Natural killer cell (primary cell): ENCODE data around the gene SSTR3. TPM values are rescaled to one million over a fixed set of nuclear protein-coding genes. Genes with fewer than 3 reads are reported as not detected.
"Not testable (repeated sequence)": the region's sequence is repeated elsewhere in the genome, so short reads cannot be mapped to it uniquely, and the experiment has no call there.

Source experiments
- ATAC-seq, 3 donors: fragments of 150-1000 bp in 2 of 3; fragments of 200-7000 bp in 1 of 3; cut with Tn5 transposase; 1 replicate in 1 of 3; 2 replicates in 2 of 3; pipeline ENCODE4 v1.10.0; 2021; ENCODE audit warnings: mild to moderate bottlenecking in 2 of 3, moderate library complexity in 2 of 3
- DNase-seq, 2 donors: peaks; one replicate each; pipeline versions ENCODE4 v3.0.0 to v3.0.0-alpha.2; 2013 to 2021; ENCODE audit warnings: mixed read lengths in 1 of 2
- H3K27ac ChIP-seq: one replicate; pipeline ENCODE4 v1.5.1; 2013; ENCODE audit warnings: mild to moderate bottlenecking, low read length
- H3K27me3 ChIP-seq: one replicate; pipeline ENCODE4 v1.6.1; 2013; ENCODE audit warnings: low read length; ENCODE audit not compliant: control insufficient read depth, insufficient read depth
- H3K36me3 ChIP-seq: one replicate; pipeline ENCODE4 v1.6.1; 2013; ENCODE audit warnings: low read length; ENCODE audit not compliant: control insufficient read depth, insufficient read depth
- H3K4me1 ChIP-seq: one replicate; pipeline ENCODE4 v1.6.1; 2013; ENCODE audit warnings: low read length; ENCODE audit not compliant: control insufficient read depth, insufficient read depth
- H3K4me3 ChIP-seq: one replicate; pipeline ENCODE4 v1.5.1; 2013; ENCODE audit warnings: low read length
- H3K9me3 ChIP-seq: one replicate; pipeline ENCODE4 v1.6.1; 2013; ENCODE audit warnings: low read length; ENCODE audit not compliant: control insufficient read depth, insufficient read depth
- H3K27ac Mint-ChIP-seq, 2 donors: one replicate each; pipeline ENCODE4 v1.8.0; 2022; ENCODE audit warnings: mild to moderate bottlenecking in 2 of 2, mixed read lengths in 2 of 2, moderate library complexity in 1 of 2
- H3K27me3 Mint-ChIP-seq, 2 donors: one replicate each; pipeline ENCODE4 v1.8.0; 2022; ENCODE audit warnings: low read depth in 2 of 2, mixed read lengths in 2 of 2
- H3K36me3 Mint-ChIP-seq: one replicate; pipeline ENCODE4 v1.8.0; 2022; ENCODE audit warnings: mixed read lengths
- H3K4me1 Mint-ChIP-seq, 2 donors: one replicate each; pipeline ENCODE4 v1.8.0; 2022; ENCODE audit warnings: mixed read lengths in 2 of 2
- H3K4me3 Mint-ChIP-seq: one replicate; pipeline ENCODE4 v1.8.0; 2022; ENCODE audit warnings: mild to moderate bottlenecking, moderate library complexity, mixed read lengths
- H3K9me3 Mint-ChIP-seq, 2 donors: one replicate each; pipeline ENCODE4 v1.8.0; 2022; ENCODE audit warnings: mixed read lengths in 2 of 2
- WGBS: methylation state at CpG from one replicate; pipeline ENCODE4 v1.1.7; 2013; ENCODE audit warnings: missing lambda C conversion rate; ENCODE audit not compliant: insufficient coverage; 5-methylcytosine and 5-hydroxymethylcytosine counted together
- intact Hi-C: fragments of 100-400 bp; cut with micrococcal nuclease; formaldehyde crosslinking; loops from one replicate; pipeline ENCODE4 v1.14.2; 2022
- total RNA-seq, 4 donors: library from RNA; stranded (reverse); fragments of 120-200 nt in 1 of 4; gene quantifications; one replicate each; pipeline versions ENCODE4 v1.2.3 to v1.2.4, GENCODE V29; 2013 to 2022
- TF ChIP-seq, protein P1 (sequence below): fragments of 200-600 bp; IDR thresholded peaks from one replicate; pipeline ENCODE4 v1.8.0; 2022; ENCODE audit warnings: antibody characterized with exemption

SSTR3 gene
- total RNA-seq, 3 donors from 2014 or later (not counting 1 experiment from before 2014, with no cell fraction given) = 0.20 to 0.64 (median 0.23) TPM

DNA sequence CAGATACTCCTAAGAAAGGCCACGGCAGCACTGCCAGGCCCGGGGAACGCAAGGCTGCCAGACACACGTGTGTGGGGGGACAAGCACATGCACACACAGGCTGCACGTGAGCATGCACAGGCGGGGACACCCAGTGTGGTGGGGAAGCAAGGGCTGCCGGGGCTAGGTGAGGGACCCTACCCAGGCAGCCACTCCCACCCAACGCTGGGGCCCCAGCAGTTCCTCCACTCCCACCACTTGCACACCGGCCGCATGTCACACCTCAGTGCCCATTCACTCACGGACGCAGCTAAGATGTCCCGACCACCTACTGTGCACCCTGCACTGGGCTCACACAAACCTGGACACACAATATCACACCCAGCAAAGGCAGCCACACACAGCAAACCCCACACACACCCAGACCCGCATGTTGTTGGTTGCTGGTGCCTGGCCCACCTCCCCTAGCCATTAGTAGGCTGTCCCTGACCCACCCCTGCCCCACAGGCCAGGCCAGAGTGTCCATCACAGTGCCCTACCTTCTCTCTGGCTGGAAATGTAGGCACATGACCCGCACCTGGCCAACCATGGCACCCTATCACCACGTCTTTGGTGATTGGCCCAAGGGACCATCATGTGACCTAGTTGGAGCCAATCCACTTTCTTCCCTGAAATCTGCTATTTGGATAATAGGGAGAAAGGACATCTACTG lies 8.8 kb downstream of the SSTR3 start:
- H3K27me3 ChIP-seq = no peaks in the 10 kb centered on the region
- intact Hi-C loops = no loop called here
- Mint-ChIP-seq H3K4me1 (peaks cover 7 to 16% of the 10 kb centered on the region in 2 donors), H3K27ac (no peak overlapping the region), H3K27me3 (no peaks in the 10 kb centered on the region), H3K4me3 (no peak overlapping the region), H3K9me3 (no peaks in the 10 kb centered on the region), H3K36me3 (no peaks in the 10 kb centered on the region)
- no peak overlapping the region for H3K27ac ChIP-seq
- H3K9me3 ChIP-seq = no peaks in the 10 kb centered on the region
- TF ChIP-seq, protein P1, sequence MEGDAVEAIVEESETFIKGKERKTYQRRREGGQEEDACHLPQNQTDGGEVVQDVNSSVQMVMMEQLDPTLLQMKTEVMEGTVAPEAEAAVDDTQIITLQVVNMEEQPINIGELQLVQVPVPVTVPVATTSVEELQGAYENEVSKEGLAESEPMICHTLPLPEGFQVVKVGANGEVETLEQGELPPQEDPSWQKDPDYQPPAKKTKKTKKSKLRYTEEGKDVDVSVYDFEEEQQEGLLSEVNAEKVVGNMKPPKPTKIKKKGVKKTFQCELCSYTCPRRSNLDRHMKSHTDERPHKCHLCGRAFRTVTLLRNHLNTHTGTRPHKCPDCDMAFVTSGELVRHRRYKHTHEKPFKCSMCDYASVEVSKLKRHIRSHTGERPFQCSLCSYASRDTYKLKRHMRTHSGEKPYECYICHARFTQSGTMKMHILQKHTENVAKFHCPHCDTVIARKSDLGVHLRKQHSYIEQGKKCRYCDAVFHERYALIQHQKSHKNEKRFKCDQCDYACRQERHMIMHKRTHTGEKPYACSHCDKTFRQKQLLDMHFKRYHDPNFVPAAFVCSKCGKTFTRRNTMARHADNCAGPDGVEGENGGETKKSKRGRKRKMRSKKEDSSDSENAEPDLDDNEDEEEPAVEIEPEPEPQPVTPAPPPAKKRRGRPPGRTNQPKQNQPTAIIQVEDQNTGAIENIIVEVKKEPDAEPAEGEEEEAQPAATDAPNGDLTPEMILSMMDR = no peak
- peaks cover 12% of the 10 kb centered on the region for H3K4me1 ChIP-seq
- no peaks in the 10 kb centered on the region for H3K36me3 ChIP-seq
- DNase-seq (no peak), ATAC-seq (no peak)
- WGBS = 90% methylated on average over 16 of the region's 16 CpGs
- H3K4me3 ChIP-seq = no peak overlapping the region

DNA sequence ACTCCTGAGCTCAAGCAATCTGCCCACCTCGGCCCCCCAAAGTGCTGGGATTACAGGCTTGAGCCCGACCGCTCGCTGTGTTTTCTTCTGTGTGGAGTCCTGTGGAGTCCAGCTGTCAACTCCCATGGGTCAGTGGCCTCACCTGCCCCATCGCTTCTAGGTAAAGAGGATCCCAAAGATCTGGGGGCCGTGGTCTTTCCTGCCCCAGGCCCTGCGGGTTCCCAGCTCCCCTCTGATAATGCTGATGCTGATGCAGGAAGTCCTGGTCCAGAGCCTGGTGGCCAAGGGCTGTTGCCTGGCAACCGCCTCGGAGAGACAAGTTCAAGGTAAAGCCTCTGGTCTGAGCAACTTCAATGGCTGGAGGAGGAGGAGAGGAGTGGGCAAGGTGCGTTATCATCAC lies 9.6 kb downstream of the SSTR3 start:
- DNase-seq (no peak), ATAC-seq (no peak)
- no peaks in the 10 kb centered on the region for H3K36me3 Mint-ChIP-seq
- Histone ChIP-seq H3K27me3 (no peaks in the 10 kb centered on the region), H3K36me3 (no peaks in the 10 kb centered on the region), H3K9me3 (no peaks in the 10 kb centered on the region), H3K4me1 (peaks cover 20% of the 10 kb centered on the region), H3K4me3 (no peak overlapping the region), H3K27ac (no peak overlapping the region)
- TF ChIP-seq, protein P1 = no peak
- H3K4me3 Mint-ChIP-seq = no peak overlapping the region
- intact Hi-C loops = no loop called here
- peaks cover 14 to 23% of the 10 kb centered on the region in 2 donors for H3K4me1 Mint-ChIP-seq
- H3K27me3 Mint-ChIP-seq = no peaks in the 10 kb centered on the region
- 81% methylated on average over 9 of the region's 10 CpGs for WGBS
- H3K9me3 Mint-ChIP-seq = no peaks in the 10 kb centered on the region
- no peak overlapping the region for H3K27ac Mint-ChIP-seq

GRCh38 chr22:37202001-37202555 lies 10.2 kb downstream of the SSTR3 start:
- TF ChIP-seq, protein P1 = no peak
- Mint-ChIP-seq H3K27me3 (no peaks in the 10 kb centered on the region), H3K27ac (no peak overlapping the region), H3K4me3 (no peak overlapping the region), H3K9me3 (no peaks in the 10 kb centered on the region), H3K4me1 (peaks cover 15 to 26% of the 10 kb centered on the region in 2 donors), H3K36me3 (no peaks in the 10 kb centered on the region)
- no peaks in the 10 kb centered on the region for H3K36me3 ChIP-seq
- H3K4me1 ChIP-seq = peaks cover 26% of the 10 kb centered on the region
- no peak for DNase-seq
- no peak overlapping the region for H3K4me3 ChIP-seq
- no peak for ATAC-seq
- H3K27ac ChIP-seq = no peak overlapping the region
- no peaks in the 10 kb centered on the region for H3K9me3 ChIP-seq
- WGBS = 92% methylated on average over 3 of the region's 5 CpGs
- no peaks in the 10 kb centered on the region for H3K27me3 ChIP-seq
- intact Hi-C loops = no loop called here

DNA sequence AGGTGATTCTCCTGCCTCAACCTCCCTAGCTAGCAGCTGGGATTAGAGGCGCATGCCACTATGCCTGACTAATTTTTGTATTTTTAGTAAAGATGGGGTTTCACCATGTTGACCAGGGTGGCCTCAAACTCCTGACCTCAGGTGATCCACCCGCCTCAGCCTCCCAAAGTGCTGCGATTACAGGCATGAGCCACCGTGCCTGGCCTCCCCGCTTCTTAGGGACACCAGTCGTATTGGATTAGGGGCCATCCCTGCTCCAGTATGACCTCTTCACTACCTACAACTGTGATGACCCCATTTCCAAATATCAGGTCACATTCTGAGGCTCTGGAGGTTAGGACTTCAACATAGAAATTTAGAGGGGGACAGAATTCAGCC lies 10.8 kb downstream of the SSTR3 start:
- H3K27me3 ChIP-seq, H3K9me3 Mint-ChIP-seq, H3K4me3 ChIP-seq, H3K36me3 ChIP-seq, ATAC-seq, DNase-seq, H3K9me3 ChIP-seq, H3K4me3 Mint-ChIP-seq, H3K27ac Mint-ChIP-seq, H3K27ac ChIP-seq, H3K36me3 Mint-ChIP-seq, H3K27me3 Mint-ChIP-seq, intact Hi-C loops: not testable (repeated sequence)
- peaks cover 15 to 27% of the 10 kb centered on the region in 2 donors for H3K4me1 Mint-ChIP-seq
- 97% methylated on average over 5 of the region's 6 CpGs for WGBS
- H3K4me1 ChIP-seq = peaks cover 30% of the 10 kb centered on the region
